ENCODE results near the gene SORT1. TPM values are rescaled to one million over a fixed set of nuclear protein-coding genes. Genes with fewer than 3 reads are reported as not detected.

The SORT1 gene
- total RNA-seq, 1 experiment from 2014 or later: 13.3 TPM

DNA sequence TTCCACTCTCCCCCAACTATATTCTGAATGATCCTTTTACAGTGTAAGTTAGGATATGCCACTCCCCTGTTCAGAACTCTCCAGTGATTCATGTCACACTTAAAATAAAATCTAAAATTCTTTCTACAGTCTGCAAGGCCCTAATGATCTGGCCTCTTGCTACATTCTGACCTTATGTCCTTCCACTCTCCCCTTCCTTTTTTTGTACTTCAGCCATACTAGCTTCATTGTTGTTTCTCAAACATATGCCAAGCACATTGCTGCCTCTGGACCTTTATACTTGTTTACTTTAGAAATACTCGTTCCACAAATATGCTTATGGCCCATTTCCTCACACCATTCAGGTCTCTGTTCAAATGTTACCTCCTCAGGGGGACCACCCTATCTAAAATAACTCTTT, 43.4 kb upstream of the SORT1 start:
- TF ChIP-seq, protein P1, sequence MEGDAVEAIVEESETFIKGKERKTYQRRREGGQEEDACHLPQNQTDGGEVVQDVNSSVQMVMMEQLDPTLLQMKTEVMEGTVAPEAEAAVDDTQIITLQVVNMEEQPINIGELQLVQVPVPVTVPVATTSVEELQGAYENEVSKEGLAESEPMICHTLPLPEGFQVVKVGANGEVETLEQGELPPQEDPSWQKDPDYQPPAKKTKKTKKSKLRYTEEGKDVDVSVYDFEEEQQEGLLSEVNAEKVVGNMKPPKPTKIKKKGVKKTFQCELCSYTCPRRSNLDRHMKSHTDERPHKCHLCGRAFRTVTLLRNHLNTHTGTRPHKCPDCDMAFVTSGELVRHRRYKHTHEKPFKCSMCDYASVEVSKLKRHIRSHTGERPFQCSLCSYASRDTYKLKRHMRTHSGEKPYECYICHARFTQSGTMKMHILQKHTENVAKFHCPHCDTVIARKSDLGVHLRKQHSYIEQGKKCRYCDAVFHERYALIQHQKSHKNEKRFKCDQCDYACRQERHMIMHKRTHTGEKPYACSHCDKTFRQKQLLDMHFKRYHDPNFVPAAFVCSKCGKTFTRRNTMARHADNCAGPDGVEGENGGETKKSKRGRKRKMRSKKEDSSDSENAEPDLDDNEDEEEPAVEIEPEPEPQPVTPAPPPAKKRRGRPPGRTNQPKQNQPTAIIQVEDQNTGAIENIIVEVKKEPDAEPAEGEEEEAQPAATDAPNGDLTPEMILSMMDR (IDR thresholded peaks at IDR 0.05; ENCODE audit: unreplicated experiment): no peak
- H3K4me1 Mint-ChIP-seq (ENCODE audit: insufficient read depth, unreplicated experiment): no peaks in the 10 kb centered on the region
- no peaks in the 10 kb centered on the region for H3K36me3 Mint-ChIP-seq (ENCODE audit: insufficient read depth, unreplicated experiment)
- intact Hi-C loops (cut with micrococcal nuclease): no loop called here
- no peak overlapping the region for H3K4me3 Mint-ChIP-seq (ENCODE audit: unreplicated experiment)
- ChIA-PET CTCF (interaction anchor here (0.6 kb wide), 1 partner anchor 92 kb away, joined by 3 read pairs; no protein-coding TSS in a partner anchor), POLR2A (no interaction called here)
- BruUV-seq (replicated peaks): no TSS peak
- no peak overlapping the region for H3K27ac Mint-ChIP-seq (ENCODE audit: low read depth, unreplicated experiment)
- no peak for DNase-seq (ENCODE audit: unreplicated experiment)
- H3K9me3 Mint-ChIP-seq (ENCODE audit: unreplicated experiment): no peaks in the 10 kb centered on the region
- H3K27me3 Mint-ChIP-seq (ENCODE audit: insufficient read depth, unreplicated experiment): peaks cover 12% of the 10 kb centered on the region

DNA sequence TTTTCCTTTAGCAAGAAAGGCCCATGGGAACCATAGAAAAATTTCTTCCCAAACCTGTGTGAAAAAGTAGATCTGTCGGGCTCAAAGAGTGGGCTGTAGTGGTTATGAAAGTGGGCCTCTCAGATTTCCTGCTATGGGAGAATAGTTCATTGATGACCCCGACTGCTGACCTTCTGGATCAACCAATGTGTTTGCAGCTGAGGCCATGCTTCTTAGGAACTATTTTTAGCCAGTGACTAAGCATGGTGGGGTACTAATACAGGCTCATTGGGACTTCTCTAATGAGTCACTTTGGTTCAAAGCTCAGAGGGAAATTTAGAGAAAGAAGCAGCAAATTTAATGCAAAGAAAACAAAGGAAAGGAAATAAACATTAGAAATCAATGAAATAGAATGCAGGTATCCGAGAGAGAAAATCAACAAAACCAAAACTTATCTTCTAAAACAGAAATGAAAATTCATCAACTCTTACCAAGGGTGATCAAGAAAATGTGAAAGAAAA, 41.1 kb upstream of the SORT1 start:
- Mint-ChIP-seq H3K27me3 (ENCODE audit: insufficient read depth, unreplicated experiment) (no peaks in the 10 kb centered on the region), H3K36me3 (ENCODE audit: insufficient read depth, unreplicated experiment) (no peaks in the 10 kb centered on the region), H3K4me1 (ENCODE audit: insufficient read depth, unreplicated experiment) (no peaks in the 10 kb centered on the region), H3K4me3 (ENCODE audit: unreplicated experiment) (no peak overlapping the region), H3K9me3 (ENCODE audit: unreplicated experiment) (no peaks in the 10 kb centered on the region), H3K27ac (ENCODE audit: low read depth, unreplicated experiment) (no peak overlapping the region)
- ChIA-PET CTCF (interaction anchor here (0.6 kb wide), 1 partner anchor 206 kb away, joined by 3 read pairs; no protein-coding TSS in a partner anchor), POLR2A (no interaction called here)
- BruUV-seq (replicated peaks): no TSS peak
- peak; percentile 51 for DNase-seq (ENCODE audit: unreplicated experiment)
- TF ChIP-seq, protein P1 (IDR thresholded peaks at IDR 0.05; ENCODE audit: unreplicated experiment): no peak
- intact Hi-C loops (cut with micrococcal nuclease): no loop called here

DNA sequence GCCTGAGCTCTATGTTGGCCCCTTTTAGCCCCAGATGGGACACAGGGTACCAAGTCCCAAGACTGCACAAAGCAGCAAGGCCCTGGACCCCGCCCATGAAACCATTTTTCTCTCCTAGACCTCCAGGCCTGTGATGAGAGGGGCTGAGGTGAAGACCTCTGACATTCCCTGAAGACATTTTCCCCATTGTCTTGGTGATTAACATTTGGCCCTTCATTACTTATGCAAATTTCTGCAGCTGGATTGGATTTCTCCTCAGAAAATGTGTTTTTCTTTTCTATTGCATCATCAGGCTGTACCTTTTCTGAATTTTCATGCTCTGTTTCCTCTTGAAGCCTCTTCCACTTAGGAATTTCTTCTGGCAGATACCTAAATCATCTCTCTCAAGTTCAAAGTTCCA, 36.8 kb upstream of the SORT1 start:
- Mint-ChIP-seq H3K4me3 (ENCODE audit: unreplicated experiment) (no peak overlapping the region), H3K27me3 (ENCODE audit: insufficient read depth, unreplicated experiment) (no peaks in the 10 kb centered on the region), H3K27ac (ENCODE audit: low read depth, unreplicated experiment) (no peak overlapping the region), H3K36me3 (ENCODE audit: insufficient read depth, unreplicated experiment) (no peaks in the 10 kb centered on the region), H3K9me3 (ENCODE audit: unreplicated experiment) (no peaks in the 10 kb centered on the region), H3K4me1 (ENCODE audit: insufficient read depth, unreplicated experiment) (no peaks in the 10 kb centered on the region)
- CTCF ChIA-PET: interaction anchor here (0.5 kb wide), 1 partner anchor 319 kb away, joined by 3 read pairs; no protein-coding TSS in a partner anchor
- no peak for DNase-seq (ENCODE audit: unreplicated experiment)
- intact Hi-C loops (cut with micrococcal nuclease): no loop called here
- no TSS peak for BruUV-seq (replicated peaks)
- TF ChIP-seq, protein P1 (IDR thresholded peaks at IDR 0.05; ENCODE audit: unreplicated experiment): no peak
- POLR2A ChIA-PET: no interaction called here

DNA sequence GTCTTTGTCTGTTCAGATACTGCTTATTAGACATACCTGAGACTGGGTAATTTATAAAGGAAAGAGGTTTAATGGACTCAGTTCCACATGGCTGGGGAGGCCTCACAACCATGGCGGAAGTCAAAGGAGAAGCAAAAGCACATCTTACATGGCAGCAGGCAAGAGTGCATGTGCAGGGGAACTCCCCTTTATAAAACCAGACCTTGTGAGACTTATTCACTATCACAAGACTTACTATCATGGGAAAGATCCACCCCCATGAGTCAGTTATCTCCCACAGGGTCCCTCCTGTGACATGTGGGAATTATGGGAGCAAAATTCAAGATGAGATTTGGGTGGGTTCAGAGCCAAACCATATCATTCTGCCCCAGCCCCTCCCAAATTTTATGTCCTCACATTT, 35.6 kb upstream of the SORT1 start:
- TF ChIP-seq, protein P1 (IDR thresholded peaks at IDR 0.05; ENCODE audit: unreplicated experiment): no peak
- intact Hi-C loops (cut with micrococcal nuclease): no loop called here
- no peaks in the 10 kb centered on the region for H3K36me3 Mint-ChIP-seq (ENCODE audit: insufficient read depth, unreplicated experiment)
- CTCF ChIA-PET: no interaction called here
- no TSS peak for BruUV-seq (replicated peaks)
- H3K27me3 Mint-ChIP-seq (ENCODE audit: insufficient read depth, unreplicated experiment): no peaks in the 10 kb centered on the region
- POLR2A ChIA-PET: no interaction called here
- H3K4me1 Mint-ChIP-seq (ENCODE audit: insufficient read depth, unreplicated experiment): no peaks in the 10 kb centered on the region
- no peaks in the 10 kb centered on the region for H3K9me3 Mint-ChIP-seq (ENCODE audit: unreplicated experiment)
- no peak overlapping the region for H3K4me3 Mint-ChIP-seq (ENCODE audit: unreplicated experiment)
- no peak overlapping the region for H3K27ac Mint-ChIP-seq (ENCODE audit: low read depth, unreplicated experiment)
- DNase-seq (ENCODE audit: unreplicated experiment): no peak
